Rectal smooth muscle tissue (tissue), 1 donor: ENCODE results near the gene UBAC2.

Source experiments
- H3K27ac ChIP-seq: one replicate; pipeline ENCODE4 v1.7.0; 2013; ENCODE audit warnings: low read depth, low read length, inconsistent platforms
- H3K27me3 ChIP-seq: one replicate; pipeline ENCODE4 v1.7.0; 2013; ENCODE audit warnings: low read length; ENCODE audit not compliant: control insufficient read depth, insufficient read depth
- H3K36me3 ChIP-seq: one replicate; pipeline ENCODE4 v1.7.0; 2013; ENCODE audit warnings: low read length; ENCODE audit not compliant: control insufficient read depth, insufficient read depth
- H3K4me1 ChIP-seq: one replicate; pipeline ENCODE4 v1.7.0; 2013; ENCODE audit warnings: low read length; ENCODE audit not compliant: control insufficient read depth, insufficient read depth
- H3K4me3 ChIP-seq: one replicate; pipeline ENCODE4 v1.7.0; 2013; ENCODE audit warnings: low read length
- H3K9ac ChIP-seq: one replicate; pipeline ENCODE4 v1.7.0; 2013; ENCODE audit warnings: low read length

Gene UBAC2

GRCh38 chr13:99360696-99361095, 160.0 kb downstream of the UBAC2 start:
- no peak overlapping the region for H3K27ac ChIP-seq
- H3K27me3 ChIP-seq, result no peaks in the 10 kb centered on the region
- H3K9ac ChIP-seq, result no peak overlapping the region
- H3K4me3 ChIP-seq, result no peak overlapping the region
- peaks cover 3% of the 10 kb centered on the region for H3K4me1 ChIP-seq
- H3K36me3 ChIP-seq, result peaks cover 6% of the 10 kb centered on the region

- H3K27ac ChIP-seq, result no peak overlapping the region
- no peak overlapping the region for H3K9ac ChIP-seq
- no peak overlapping the region for H3K4me3 ChIP-seq
- H3K27me3 ChIP-seq, result no peaks in the 10 kb centered on the region
- H3K4me1 ChIP-seq, result peaks cover 3% of the 10 kb centered on the region
- H3K36me3 ChIP-seq, result peaks cover 6% of the 10 kb centered on the region
Measured at GRCh38 chr13:99361197-99361596, 160.5 kb downstream of the UBAC2 start.

- peaks cover 6% of the 10 kb centered on the region for H3K36me3 ChIP-seq
- H3K9ac ChIP-seq, result no peak overlapping the region
- no peaks in the 10 kb centered on the region for H3K27me3 ChIP-seq
- no peak overlapping the region for H3K27ac ChIP-seq
- H3K4me1 ChIP-seq, result no peaks in the 10 kb centered on the region
- H3K4me3 ChIP-seq, result no peak overlapping the region
Measured at GRCh38 chr13:99362362-99362761, 161.7 kb downstream of the UBAC2 start.

- Histone ChIP-seq H3K27ac (no peak overlapping the region), H3K27me3 (no peaks in the 10 kb centered on the region), H3K9ac (no peak overlapping the region), H3K36me3 (peaks cover 6% of the 10 kb centered on the region), H3K4me3 (no peak overlapping the region), H3K4me1 (no peaks in the 10 kb centered on the region)
Measured at GRCh38 chr13:99363391-99363790, 162.7 kb downstream of the UBAC2 start.

GRCh38 chr13:99363949-99364348, 163.3 kb downstream of the UBAC2 start:
- no peak overlapping the region for H3K4me3 ChIP-seq
- H3K36me3 ChIP-seq, result peaks cover 6% of the 10 kb centered on the region
- no peaks in the 10 kb centered on the region for H3K4me1 ChIP-seq
- no peaks in the 10 kb centered on the region for H3K27me3 ChIP-seq
- no peak overlapping the region for H3K27ac ChIP-seq
- H3K9ac ChIP-seq, result no peak overlapping the region

GRCh38 chr13:99366075-99366987, 165.7 kb downstream of the UBAC2 start:
- Histone ChIP-seq H3K27me3 (no peaks in the 10 kb centered on the region), H3K4me1 (no peaks in the 10 kb centered on the region), H3K9ac (no peak overlapping the region), H3K27ac (no peak overlapping the region), H3K36me3 (peaks cover 4% of the 10 kb centered on the region), H3K4me3 (no peak overlapping the region)

- H3K4me3 ChIP-seq, result no peak overlapping the region
- no peaks in the 10 kb centered on the region for H3K4me1 ChIP-seq
- no peaks in the 10 kb centered on the region for H3K36me3 ChIP-seq
- no peak overlapping the region for H3K9ac ChIP-seq
- H3K27ac ChIP-seq, result peak overlapping the region; percentile 2
- no peaks in the 10 kb centered on the region for H3K27me3 ChIP-seq
Measured at GRCh38 chr13:99367106-99367616, 166.5 kb downstream of the UBAC2 start.

- Histone ChIP-seq H3K27ac (peak overlapping the region; percentile 17), H3K9ac (no peak overlapping the region), H3K4me3 (no peak overlapping the region), H3K4me1 (no peaks in the 10 kb centered on the region), H3K27me3 (no peaks in the 10 kb centered on the region), H3K36me3 (no peaks in the 10 kb centered on the region)
Measured at GRCh38 chr13:99367663-99368448, 167.2 kb downstream of the UBAC2 start.

- H3K4me1 ChIP-seq, result no peaks in the 10 kb centered on the region
- H3K36me3 ChIP-seq, result peaks cover 3% of the 10 kb centered on the region
- H3K9ac ChIP-seq, result no peak overlapping the region
- no peak overlapping the region for H3K4me3 ChIP-seq
- no peak overlapping the region for H3K27ac ChIP-seq
- H3K27me3 ChIP-seq, result no peaks in the 10 kb centered on the region
Measured at GRCh38 chr13:99370481-99371275, 170.0 kb downstream of the UBAC2 start.

- H3K4me1 ChIP-seq, result no peaks in the 10 kb centered on the region
- peaks cover 3% of the 10 kb centered on the region for H3K36me3 ChIP-seq
- H3K27ac ChIP-seq, result no peak overlapping the region
- H3K4me3 ChIP-seq, result no peak overlapping the region
- no peak overlapping the region for H3K9ac ChIP-seq
- H3K27me3 ChIP-seq, result no peaks in the 10 kb centered on the region
Measured at GRCh38 chr13:99371956-99372355, 171.3 kb downstream of the UBAC2 start.

GRCh38 chr13:99373436-99373835, 172.8 kb downstream of the UBAC2 start:
- no peaks in the 10 kb centered on the region for H3K4me1 ChIP-seq
- no peak overlapping the region for H3K9ac ChIP-seq
- H3K4me3 ChIP-seq, result no peak overlapping the region
- no peak overlapping the region for H3K27ac ChIP-seq
- H3K27me3 ChIP-seq, result no peaks in the 10 kb centered on the region
- peaks cover 3% of the 10 kb centered on the region for H3K36me3 ChIP-seq
